ENCODE data around the gene CDK3. TPM values are rescaled to one million over a fixed set of nuclear protein-coding genes. Genes with fewer than 3 reads are reported as not detected.

The CDK3 gene
- total and polyA plus RNA-seq, 2 donors (not counting 3 experiments of a cell fraction or from before 2014, with no cell fraction given), result 8.5 to 8.7 TPM

DNA sequence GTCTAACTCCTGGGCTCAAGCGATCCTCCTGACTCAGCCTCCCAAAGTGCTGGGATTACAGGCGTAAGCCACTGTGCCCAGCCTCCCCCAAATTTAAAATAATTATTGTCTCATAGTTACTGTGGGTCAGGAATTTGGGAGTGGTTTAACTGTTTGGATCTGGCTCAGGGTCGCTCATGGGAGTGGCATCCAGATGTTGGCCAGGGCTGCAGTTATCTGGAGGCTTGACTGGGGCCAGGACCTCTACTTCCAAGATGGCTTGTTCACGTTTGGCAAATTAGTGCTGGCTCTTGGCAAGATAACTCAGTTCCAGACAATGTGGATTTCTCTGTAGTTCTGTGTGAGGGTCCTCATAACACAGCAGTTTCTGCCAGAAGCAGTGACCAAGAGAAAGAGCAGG, 13.6 kb upstream of the CDK3 start:
- TF ChIP-seq MYC (IDR thresholded peaks at IDR 0.05; ENCODE audit: low read depth, low read length) (no peak), JUN (IDR thresholded peaks at IDR 0.05; ENCODE audit: borderline replicate concordance, insufficient read depth, insufficient read length, low read depth) (no peak), GATA2 (IDR thresholded peaks at IDR 0.05; ENCODE audit: insufficient read depth, insufficient read length, low read depth, low read length) (no peak), FOS (IDR thresholded peaks at IDR 0.05; ENCODE audit: borderline replicate concordance, insufficient read depth, low read length) (no peak), POLR2A (IDR thresholded peaks at IDR 0.05; ENCODE audit: low read depth, low read length) (no peak), POLR2AphosphoS5 (IDR thresholded peaks at IDR 0.05; ENCODE audit: insufficient read depth, low read depth, low read length) (no peak), EZH2 (IDR thresholded peaks at IDR 0.05; ENCODE audit: borderline replicate concordance, low read depth, low read length, severe bottlenecking) (no peak)
- TF ChIP-seq, protein P1, sequence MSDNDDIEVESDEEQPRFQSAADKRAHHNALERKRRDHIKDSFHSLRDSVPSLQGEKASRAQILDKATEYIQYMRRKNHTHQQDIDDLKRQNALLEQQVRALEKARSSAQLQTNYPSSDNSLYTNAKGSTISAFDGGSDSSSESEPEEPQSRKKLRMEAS (IDR thresholded peaks at IDR 0.05; ENCODE audit: insufficient read depth, insufficient read length), result no peak
- TF ChIP-seq, protein P2, sequence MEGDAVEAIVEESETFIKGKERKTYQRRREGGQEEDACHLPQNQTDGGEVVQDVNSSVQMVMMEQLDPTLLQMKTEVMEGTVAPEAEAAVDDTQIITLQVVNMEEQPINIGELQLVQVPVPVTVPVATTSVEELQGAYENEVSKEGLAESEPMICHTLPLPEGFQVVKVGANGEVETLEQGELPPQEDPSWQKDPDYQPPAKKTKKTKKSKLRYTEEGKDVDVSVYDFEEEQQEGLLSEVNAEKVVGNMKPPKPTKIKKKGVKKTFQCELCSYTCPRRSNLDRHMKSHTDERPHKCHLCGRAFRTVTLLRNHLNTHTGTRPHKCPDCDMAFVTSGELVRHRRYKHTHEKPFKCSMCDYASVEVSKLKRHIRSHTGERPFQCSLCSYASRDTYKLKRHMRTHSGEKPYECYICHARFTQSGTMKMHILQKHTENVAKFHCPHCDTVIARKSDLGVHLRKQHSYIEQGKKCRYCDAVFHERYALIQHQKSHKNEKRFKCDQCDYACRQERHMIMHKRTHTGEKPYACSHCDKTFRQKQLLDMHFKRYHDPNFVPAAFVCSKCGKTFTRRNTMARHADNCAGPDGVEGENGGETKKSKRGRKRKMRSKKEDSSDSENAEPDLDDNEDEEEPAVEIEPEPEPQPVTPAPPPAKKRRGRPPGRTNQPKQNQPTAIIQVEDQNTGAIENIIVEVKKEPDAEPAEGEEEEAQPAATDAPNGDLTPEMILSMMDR (IDR thresholded peaks at IDR 0.05; ENCODE audit: extremely low read depth in 1 of 2, insufficient read depth in 1 of 2, low read depth in 1 of 2, low read length in 2 of 2), result no peak
- no peak for FAIRE-seq

More for the DNA sequence above, 13.6 kb upstream of the CDK3 start:
- Histone ChIP-seq H3K4me3 (replicated peaks in 1 of 3; ENCODE audit: insufficient read depth in 1 of 3, low read depth in 1 of 3, low read length in 3 of 3) (no peak overlapping the region), H3K27me3 (ENCODE audit: control insufficient read depth in 2 of 2, insufficient read depth in 2 of 2, low read length in 2 of 2) (no peaks in the 10 kb centered on the region), H3K36me3 (ENCODE audit: control insufficient read depth in 2 of 2, extremely low read depth in 1 of 2, insufficient read depth in 2 of 2, low read length in 2 of 2) (no peaks in the 10 kb centered on the region), H3K27ac (ENCODE audit: insufficient read depth, low read depth, low read length) (no peak overlapping the region), H3K9me1 (replicated peaks; ENCODE audit: control insufficient read depth, extremely low read depth, insufficient read depth, low read length) (no peaks in the 10 kb centered on the region), H3K4me1 (ENCODE audit: control insufficient read depth, extremely low read depth, insufficient read depth, low read length) (no peaks in the 10 kb centered on the region), H3K9me3 (replicated peaks; ENCODE audit: control insufficient read depth, insufficient read depth, low read length) (no peaks in the 10 kb centered on the region), H3K79me2 (ENCODE audit: control insufficient read depth, insufficient read depth, low read length) (no peaks in the 10 kb centered on the region), H2AFZ (ENCODE audit: low read depth, low read length) (no peak overlapping the region), H4K20me1 (replicated peaks; ENCODE audit: control insufficient read depth, extremely low read depth, insufficient read depth, low read length) (no peaks in the 10 kb centered on the region), H3K9ac (replicated peaks; ENCODE audit: extremely low read depth, insufficient read depth, low read length) (no peak overlapping the region), H3K4me2 (ENCODE audit: insufficient read depth, low read length) (no peak overlapping the region)
- intact Hi-C loops (cut with micrococcal nuclease), result no loop called here
- BruUV-seq (replicated peaks), result no TSS peak
- dilution Hi-C loops (cut with MboI; ENCODE audit: extremely low pct_ligation_motif_present, low sequenced_read_pairs), result no loop called here
- POLR2A ChIA-PET, result no interaction called here
- DNase-seq (ENCODE audit: low read depth, low spot score), result no peak
- CTCF ChIA-PET, result no interaction called here
